HG03432 (cell line): ENCODE measurements around the gene LTBP1.
"Not testable (repeated sequence)": the region's sequence is repeated elsewhere in the genome, so short reads cannot be mapped to it uniquely, and the experiment has no call there.

Experiments
- ATAC-seq: cut with Tn5 transposase; IDR thresholded peaks from one replicate; pipeline ENCODE4 v1.9.1; 2021; ENCODE audit warnings: mild to moderate bottlenecking, moderate library complexity; ENCODE audit not compliant: unreplicated experiment

The LTBP1 gene

GRCh38 chr2:33134791-33135560 lies 188.2 kb downstream of the LTBP1 start:
- no peak for ATAC-seq

- no peak for ATAC-seq
Observed at GRCh38 chr2:33135645-33136044, 188.9 kb downstream of the LTBP1 start.

GRCh38 chr2:33136056-33136455 lies 189.3 kb downstream of the LTBP1 start:
- ATAC-seq = no peak

GRCh38 chr2:33136566-33136965 lies 189.8 kb downstream of the LTBP1 start:
- ATAC-seq = peak; percentile 55

- no peak for ATAC-seq
Observed at GRCh38 chr2:33137331-33137730, 190.6 kb downstream of the LTBP1 start.

GRCh38 chr2:33139949-33140348 lies 193.2 kb downstream of the LTBP1 start:
- ATAC-seq = no peak

- no peak for ATAC-seq
Observed at GRCh38 chr2:33141476-33141875, 194.7 kb downstream of the LTBP1 start.

GRCh38 chr2:33142810-33143209 lies 196.1 kb downstream of the LTBP1 start:
- ATAC-seq = no peak

- ATAC-seq = no peak
Observed at GRCh38 chr2:33144243-33144642, 197.5 kb downstream of the LTBP1 start.

GRCh38 chr2:33145459-33145858 lies 198.7 kb downstream of the LTBP1 start:
- ATAC-seq = no peak

- ATAC-seq = no peak
Observed at GRCh38 chr2:33146102-33146501, 199.3 kb downstream of the LTBP1 start.

GRCh38 chr2:33153008-33153407 lies 206.3 kb downstream of the LTBP1 start:
- ATAC-seq = no peak

- no peak for ATAC-seq
Observed at GRCh38 chr2:33158482-33159003, 211.8 kb downstream of the LTBP1 start.

GRCh38 chr2:33160191-33160590 lies 213.4 kb downstream of the LTBP1 start:
- no peak for ATAC-seq

- no peak for ATAC-seq
Observed at GRCh38 chr2:33166287-33166881, 219.6 kb downstream of the LTBP1 start.

GRCh38 chr2:33167622-33168245 lies 221.0 kb downstream of the LTBP1 start:
- no peak for ATAC-seq

- no peak for ATAC-seq
Observed at GRCh38 chr2:33168425-33168824, 221.7 kb downstream of the LTBP1 start.

- no peak for ATAC-seq
Observed at GRCh38 chr2:33168922-33169321, 222.2 kb downstream of the LTBP1 start.

- not testable (repeated sequence) for ATAC-seq
Observed at GRCh38 chr2:33170251-33170650, 223.5 kb downstream of the LTBP1 start.

- ATAC-seq = no peak
Observed at GRCh38 chr2:33177627-33178026, 230.9 kb downstream of the LTBP1 start.

GRCh38 chr2:33178209-33178608 lies 231.5 kb downstream of the LTBP1 start:
- no peak for ATAC-seq

- ATAC-seq = no peak
Observed at GRCh38 chr2:33180915-33181314, 234.2 kb downstream of the LTBP1 start.
